HCT116 (cell line): ENCODE data around the gene GFPT2. TPM values are rescaled to one million over a fixed set of nuclear protein-coding genes. Genes with fewer than 3 reads are reported as not detected.

Experiments
- ATAC-seq: fragments of 200-7000 bp; cut with Tn5 transposase; 2 replicates; pipeline ENCODE4 v1.9.1; 2020; ENCODE audit warnings: mild to moderate bottlenecking, moderate library complexity
- BruUV-seq: library from RNA; stranded (reverse); fragments of 400-500 nt; replicated peaks from 2 replicates; lab custom pipeline; 2021; lab: Mats Ljungman, UMichigan
- CTCF ChIA-PET: fragments of 300-600 bp; sonication (Branson Sonifier 250); formaldehyde crosslinking; loops from one replicate; lab custom pipeline; 2021; ENCODE audit warnings: antibody characterized with exemption; lab: Charles Lee
- POLR2A ChIA-PET: fragments of 300-600, 350-600 bp; sonication (Branson Sonifier 250); formaldehyde crosslinking; loops from one replicate; lab custom pipeline; 2021; ENCODE audit warnings: antibody characterized with exemption; lab: Charles Lee
- RAD21 ChIA-PET, 2 experiments: fragments of 300-600 bp; sonication (Branson Sonifier 250); formaldehyde crosslinking; loops; one replicate each; lab custom pipeline; 2023; ENCODE audit warnings: low total read pairs in 2 of 2; ENCODE audit not compliant: uncharacterized antibody in 2 of 2, unreplicated experiment in 2 of 2, low non-redundant PET in 1 of 2; lab: Charles Lee
- DNase-seq: peaks from one replicate; pipeline ENCODE4 v3.0.0-alpha.2; 2010; ENCODE audit warnings: low read depth, low spot score
- H2AFZ ChIP-seq: fragments of 200-600 bp; shearing (Covaris generic), sonication (generic); 2 replicates; pipeline ENCODE4 v1.6.1; 2017; ENCODE audit warnings: low read depth, mixed run types, mixed read lengths, antibody characterized with exemption, low read length; ENCODE audit not compliant: poor library complexity, severe bottlenecking
- H3K27ac ChIP-seq: 2 replicates; pipeline ENCODE4 v1.5.1; 2012; ENCODE audit warnings: low read depth, low read length
- H3K27me3 ChIP-seq: fragments of 200-600 bp; sonication (generic); 2 replicates; pipeline ENCODE4 v1.6.1; 2016; ENCODE audit warnings: mixed run types, low read length, mixed read lengths; ENCODE audit not compliant: insufficient read depth
- H3K36me3 ChIP-seq, 2 experiments: fragments of 200-500 bp in 1 of 2; fragments of 200-600 bp in 1 of 2; sonication (Bioruptor generic) in 1 of 2; sonication (generic) in 1 of 2; 2 replicates each; pipeline versions ENCODE4 v1.5.1 to v1.6.1; 2014 to 2016; ENCODE audit warnings: low read length in 2 of 2, inconsistent platforms in 1 of 2, mixed read lengths in 1 of 2, mixed run types in 1 of 2; ENCODE audit not compliant: insufficient read depth in 2 of 2, control insufficient read depth in 1 of 2
- H3K4me1 ChIP-seq, 2 experiments: fragments of 200-600 bp in 1 of 2; sonication (generic) in 1 of 2; 2 replicates each; pipeline versions ENCODE4 v1.5.1 to v1.6.1; 2012 to 2017; ENCODE audit warnings: low read length in 2 of 2, inconsistent platforms in 1 of 2, mild to moderate bottlenecking in 1 of 2, mixed read lengths in 1 of 2, mixed run types in 1 of 2, moderate library complexity in 1 of 2; ENCODE audit not compliant: insufficient read depth in 2 of 2, control insufficient read depth in 1 of 2
- H3K4me2 ChIP-seq: fragments of 200-600 bp; sonication (generic); 2 replicates; pipeline ENCODE4 v1.6.1; 2017; ENCODE audit warnings: mixed run types, low read length, mixed read lengths
- H3K4me3 ChIP-seq, 2 experiments: fragments of 200-600 bp in 1 of 2; sonication (generic) in 1 of 2; replicated peaks in 1 of 2; 2 replicates each; pipeline ENCODE4 v1.5.1; 2011 to 2016; ENCODE audit warnings: low read length in 2 of 2, control low read depth in 1 of 2, low read depth in 1 of 2, mild to moderate bottlenecking in 1 of 2, mixed read lengths in 1 of 2, mixed run types in 1 of 2
- H3K79me2 ChIP-seq: fragments of 200-600 bp; sonication (generic); 2 replicates; pipeline ENCODE4 v1.6.1; 2017; ENCODE audit warnings: mild to moderate bottlenecking, mixed run types, low read length, moderate library complexity, mixed read lengths; ENCODE audit not compliant: insufficient read depth
- H3K9ac ChIP-seq: fragments of 200-600 bp; sonication (generic); 2 replicates; pipeline ENCODE4 v1.6.1; 2016; ENCODE audit warnings: low read length, mixed read lengths
- H3K9me2 ChIP-seq: fragments of 200-600 bp; sonication (generic), shearing (Covaris generic); 2 replicates; pipeline ENCODE4 v1.6.1; 2017; ENCODE audit warnings: mixed run types, mild to moderate bottlenecking, moderate library complexity; ENCODE audit not compliant: insufficient read depth
- H3K9me3 ChIP-seq, 2 experiments: fragments of 200-500 bp in 1 of 2; fragments of 200-600 bp in 1 of 2; sonication (Bioruptor generic) in 1 of 2; sonication (generic) in 1 of 2; 2 replicates each; pipeline ENCODE4 v1.6.1; 2014 to 2017; ENCODE audit warnings: low read length in 2 of 2, mixed read lengths in 2 of 2, inconsistent platforms in 1 of 2, low read depth in 1 of 2, mild to moderate bottlenecking in 1 of 2, mixed run types in 1 of 2, moderate library complexity in 1 of 2; ENCODE audit not compliant: control insufficient read depth in 1 of 2, insufficient read depth in 1 of 2
- H4K20me1 ChIP-seq: fragments of 200-600 bp; sonication (generic), shearing (Covaris generic); 2 replicates; pipeline ENCODE4 v1.6.1; 2017; ENCODE audit warnings: mixed run types, mild to moderate bottlenecking, moderate library complexity; ENCODE audit not compliant: insufficient read depth
- ATF3 ChIP-seq: IDR thresholded peaks from 2 replicates; pipeline ENCODE4 v1.6.1; 2012
- CBX3 ChIP-seq: IDR thresholded peaks from 2 replicates; pipeline ENCODE4 v1.6.1; 2012; ENCODE audit warnings: low read depth
- CEBPB ChIP-seq: IDR thresholded peaks from 2 replicates; pipeline ENCODE4 v1.6.1; 2012; ENCODE audit warnings: low read depth
- ELF1 ChIP-seq: IDR thresholded peaks from 2 replicates; pipeline ENCODE4 v1.6.1; 2012; ENCODE audit warnings: low read depth, borderline replicate concordance
- EZH2 ChIP-seq: fragments of 200-600 bp; sonication (generic); IDR thresholded peaks from 2 replicates; pipeline ENCODE4 v1.6.1; 2017; ENCODE audit warnings: antibody characterized with exemption, mixed run types
- EZH2phosphoT487 ChIP-seq: fragments of 200-600 bp; IDR thresholded peaks from 2 replicates; pipeline ENCODE4 v1.6.1; 2018; ENCODE audit warnings: antibody characterized with exemption, borderline replicate concordance
- FOSL1 ChIP-seq: IDR thresholded peaks from 2 replicates; pipeline ENCODE4 v1.6.1; 2012; ENCODE audit warnings: low read depth
- JUND ChIP-seq: IDR thresholded peaks from 2 replicates; pipeline ENCODE4 v1.6.1; 2012
- POLR2A ChIP-seq: IDR thresholded peaks from 2 replicates; pipeline ENCODE4 v1.7.0; 2011; ENCODE audit warnings: borderline replicate concordance; ENCODE audit not compliant: insufficient read depth, insufficient read length; ENCODE audit errors: extremely low read depth
- POLR2AphosphoS5 ChIP-seq: IDR thresholded peaks from 2 replicates; pipeline ENCODE4 v1.6.1; 2011; ENCODE audit warnings: mild to moderate bottlenecking, low read depth, low read length, moderate library complexity
- RAD21 ChIP-seq: IDR thresholded peaks from 2 replicates; pipeline ENCODE4 v1.6.1; 2012; ENCODE audit warnings: low read depth, mild to moderate bottlenecking
- REST ChIP-seq: IDR thresholded peaks from 2 replicates; pipeline ENCODE4 v1.6.1; 2012; ENCODE audit warnings: low read depth
- SIN3A ChIP-seq: IDR thresholded peaks from 2 replicates; pipeline ENCODE4 v1.6.1; 2012; ENCODE audit warnings: low read depth
- SP1 ChIP-seq: IDR thresholded peaks from 2 replicates; pipeline ENCODE4 v1.6.1; 2012; ENCODE audit warnings: low read depth
- SRF ChIP-seq: IDR thresholded peaks from 2 replicates; pipeline ENCODE4 v1.6.1; 2012; ENCODE audit warnings: low read depth
- TCF7L2 ChIP-seq: IDR thresholded peaks from 2 replicates; pipeline ENCODE4 v1.7.0; 2011; ENCODE audit warnings: borderline replicate concordance, inconsistent platforms; ENCODE audit not compliant: insufficient read depth, insufficient read length; ENCODE audit errors: extremely low read depth
- YY1 ChIP-seq: IDR thresholded peaks from 2 replicates; pipeline ENCODE4 v1.6.1; 2011; ENCODE audit warnings: low read length, low read depth, moderate library complexity, mild to moderate bottlenecking; ENCODE audit not compliant: insufficient replicate concordance; ENCODE audit errors: extremely low read depth
- ZBTB33 ChIP-seq: IDR thresholded peaks from 2 replicates; pipeline ENCODE4 v1.6.1; 2011; ENCODE audit warnings: mild to moderate bottlenecking, low read length, moderate library complexity; ENCODE audit not compliant: insufficient replicate concordance; ENCODE audit errors: extremely low read depth
- ZNF274 ChIP-seq: fragments of 200-500 bp; sonication (Bioruptor generic); IDR thresholded peaks from 2 replicates; pipeline ENCODE4 v1.6.1; 2014; ENCODE audit warnings: mild to moderate bottlenecking, low read depth, low read length, inconsistent platforms
- intact Hi-C: fragments of 100-400 bp; cut with micrococcal nuclease; formaldehyde crosslinking; loops from 2 replicates; pipeline ENCODE4 v1.10.0; 2022
- total RNA-seq: library from RNA; stranded (reverse); gene quantifications from one replicate; pipeline ENCODE4 v1.2.1, GENCODE V29; 2021; ENCODE audit not compliant: unreplicated experiment
- TF ChIP-seq, protein P1 (sequence below): IDR thresholded peaks from 2 replicates; pipeline ENCODE4 v1.6.1; 2012

GFPT2 gene
- total RNA-seq, 1 experiment from 2014 or later: 16.1 TPM

DNA sequence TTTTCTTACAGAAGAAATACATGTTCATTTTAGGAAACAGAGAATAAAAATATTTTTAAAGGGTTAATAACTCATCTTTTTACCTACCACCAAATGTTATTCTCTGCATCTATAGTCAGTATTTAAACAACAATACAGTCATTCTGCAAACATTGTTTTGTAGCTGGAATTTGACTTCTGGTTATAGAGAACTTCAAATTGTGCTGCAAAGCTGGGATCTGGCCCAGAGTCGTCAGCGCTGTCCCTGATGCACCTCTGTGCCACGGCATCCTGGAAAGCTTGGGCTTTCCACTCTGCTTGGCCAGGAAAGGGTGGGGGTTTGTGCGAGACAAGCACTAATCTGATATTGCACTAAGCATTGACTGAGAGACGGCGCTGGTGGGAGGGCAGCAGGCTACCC, 5.0 kb upstream of the GFPT2 start:
- intact Hi-C loops: no loop called here
- ChIA-PET RAD21 (no interaction called here), CTCF (interaction anchor here (1.3 kb wide), 1 partner anchor 29 kb away, joined by 3 read pairs; no protein-coding TSS in a partner anchor), POLR2A (no interaction called here)
- Histone ChIP-seq H3K9me2 (no peaks in the 10 kb centered on the region), H3K27ac (no peak overlapping the region), H3K79me2 (no peaks in the 10 kb centered on the region), H3K27me3 (no peaks in the 10 kb centered on the region), H2AFZ (no peak overlapping the region), H3K36me3 (no peaks in the 10 kb centered on the region), H3K9me3 (no peaks in the 10 kb centered on the region), H3K9ac (no peak overlapping the region), H3K4me2 (no peak overlapping the region), H4K20me1 (no peaks in the 10 kb centered on the region), H3K4me1 (peaks cover 0 to 4% of the 10 kb centered on the region in 2 experiments; a peak in 1 of 4 replicates), H3K4me3 (no peak overlapping the region)
- TF ChIP-seq CEBPB (no peak), TCF7L2 (no peak), SP1 (no peak), SRF (no peak), SIN3A (no peak), JUND (no peak), POLR2AphosphoS5 (no peak), ZNF274 (no peak), POLR2A (no peak), EZH2 (no peak), ZBTB33 (no peak), RAD21 (no peak), CBX3 (no peak), YY1 (no peak), ATF3 (no peak), EZH2phosphoT487 (no peak), REST (no peak), ELF1 (no peak), FOSL1 (no peak)
- TF ChIP-seq, protein P1, sequence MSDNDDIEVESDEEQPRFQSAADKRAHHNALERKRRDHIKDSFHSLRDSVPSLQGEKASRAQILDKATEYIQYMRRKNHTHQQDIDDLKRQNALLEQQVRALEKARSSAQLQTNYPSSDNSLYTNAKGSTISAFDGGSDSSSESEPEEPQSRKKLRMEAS: no peak
- BruUV-seq: no TSS peak
- DNase-seq (no peak), ATAC-seq (no peak)
